Measurements from ENCODE around the gene STK11IP.

STK11IP gene

DNA sequence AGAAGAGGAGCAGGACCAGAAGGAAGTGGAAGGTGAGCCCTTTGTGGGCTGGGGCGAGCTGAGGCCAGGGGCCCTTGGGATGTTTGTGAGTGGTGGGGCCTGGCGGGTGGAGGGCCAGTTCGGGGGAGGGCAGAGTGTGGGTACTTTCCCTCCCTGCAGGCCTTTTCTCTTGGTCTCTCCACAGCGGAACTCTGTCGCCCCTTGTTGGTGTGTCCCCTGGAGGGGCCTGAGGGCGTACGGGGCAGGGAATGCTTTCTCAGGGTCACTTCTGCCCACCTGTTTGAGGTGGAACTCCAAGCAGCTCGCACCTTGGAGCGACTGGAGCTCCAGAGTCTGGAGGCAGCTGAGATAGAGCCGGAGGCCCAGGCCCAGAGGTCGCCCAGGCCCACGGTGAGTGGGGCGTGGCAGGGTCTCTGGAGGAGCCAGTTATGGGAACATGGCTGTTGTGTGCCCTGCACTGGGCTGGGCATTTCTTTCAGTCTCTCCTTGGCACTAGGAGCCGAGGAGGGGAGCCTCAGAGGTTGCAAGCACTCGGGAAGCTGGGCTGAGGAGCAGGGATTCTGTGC is 10.8 kb downstream of the STK11IP start:
- Mint-ChIP-seq H3K9me3 (no peaks in the 10 kb centered on the region), H3K4me1 (peaks cover 16% of the 10 kb centered on the region), H3K27ac (ENCODE audit: low read depth) (no peak overlapping the region), H3K27me3 (no peaks in the 10 kb centered on the region), H3K4me3 (no peak overlapping the region), H3K36me3 (ENCODE audit: insufficient read depth) (peaks cover 29% of the 10 kb centered on the region)
- DNase-seq (ENCODE audit: low spot score in 2 of 2): no peak
- no peak for ATAC-seq (replicated peaks; ENCODE audit: extremely low read depth, poor library complexity, severe bottlenecking)

DNA sequence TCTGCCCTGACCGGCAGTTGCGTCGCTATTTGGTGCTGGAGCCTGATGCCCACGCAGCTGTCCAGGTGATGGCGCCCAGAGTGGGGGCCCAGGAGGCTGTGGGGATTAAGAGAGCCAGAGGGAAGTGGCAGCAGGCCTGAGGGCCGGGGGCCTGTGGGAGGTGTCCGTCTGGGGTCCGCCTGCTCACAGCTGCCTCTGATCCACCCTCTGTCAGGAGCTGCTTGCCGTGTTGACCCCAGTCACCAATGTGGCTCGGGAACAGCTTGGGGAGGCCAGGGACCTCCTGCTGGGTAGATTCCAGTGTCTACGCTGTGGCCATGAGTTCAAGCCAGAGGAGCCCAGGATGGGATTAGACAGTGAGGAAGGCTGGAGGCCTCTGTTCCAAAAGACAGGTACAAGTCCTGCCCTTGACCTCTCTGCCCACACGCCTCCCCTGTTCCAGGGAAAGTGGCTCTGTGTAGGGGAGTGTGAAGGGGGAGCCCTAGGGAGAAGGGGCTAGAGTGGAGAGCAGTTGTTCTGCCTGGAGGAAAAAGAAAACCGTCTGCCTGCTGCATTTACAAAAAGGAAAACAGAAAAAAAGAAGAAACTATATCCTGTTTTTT is 11.6 kb downstream of the STK11IP start:
- Mint-ChIP-seq H3K4me3 (no peak overlapping the region), H3K9me3 (no peaks in the 10 kb centered on the region), H3K27ac (ENCODE audit: low read depth) (no peak overlapping the region), H3K27me3 (no peaks in the 10 kb centered on the region), H3K36me3 (ENCODE audit: insufficient read depth) (peaks cover 24% of the 10 kb centered on the region), H3K4me1 (peaks cover 18% of the 10 kb centered on the region)
- DNase-seq (ENCODE audit: low spot score in 2 of 2): no peak
- ATAC-seq (replicated peaks; ENCODE audit: extremely low read depth, poor library complexity, severe bottlenecking): no peak

DNA sequence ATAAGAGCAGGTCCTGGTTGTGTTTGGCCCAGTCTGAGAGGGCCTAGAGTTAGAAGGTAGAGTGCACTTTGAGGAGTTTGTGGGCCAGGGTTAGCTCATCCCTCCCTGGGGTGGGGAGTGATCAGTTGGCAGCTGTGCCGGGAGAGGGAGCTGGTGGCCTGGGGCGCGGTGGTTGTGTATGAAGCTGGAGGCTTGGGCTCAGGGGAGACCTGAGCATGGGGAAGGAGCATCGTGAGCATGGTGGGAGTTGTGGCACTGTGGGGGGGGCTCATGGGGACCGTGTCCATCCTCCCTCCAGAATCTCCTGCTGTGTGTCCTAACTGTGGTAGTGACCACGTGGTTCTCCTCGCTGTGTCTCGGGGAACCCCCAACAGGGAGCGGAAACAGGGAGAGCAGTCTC is 13.6 kb downstream of the STK11IP start:
- no peaks in the 10 kb centered on the region for H3K9me3 Mint-ChIP-seq
- peak overlapping the region; percentile 19 for H3K4me3 Mint-ChIP-seq
- peaks cover 23% of the 10 kb centered on the region for H3K36me3 Mint-ChIP-seq (ENCODE audit: insufficient read depth)

DNA sequence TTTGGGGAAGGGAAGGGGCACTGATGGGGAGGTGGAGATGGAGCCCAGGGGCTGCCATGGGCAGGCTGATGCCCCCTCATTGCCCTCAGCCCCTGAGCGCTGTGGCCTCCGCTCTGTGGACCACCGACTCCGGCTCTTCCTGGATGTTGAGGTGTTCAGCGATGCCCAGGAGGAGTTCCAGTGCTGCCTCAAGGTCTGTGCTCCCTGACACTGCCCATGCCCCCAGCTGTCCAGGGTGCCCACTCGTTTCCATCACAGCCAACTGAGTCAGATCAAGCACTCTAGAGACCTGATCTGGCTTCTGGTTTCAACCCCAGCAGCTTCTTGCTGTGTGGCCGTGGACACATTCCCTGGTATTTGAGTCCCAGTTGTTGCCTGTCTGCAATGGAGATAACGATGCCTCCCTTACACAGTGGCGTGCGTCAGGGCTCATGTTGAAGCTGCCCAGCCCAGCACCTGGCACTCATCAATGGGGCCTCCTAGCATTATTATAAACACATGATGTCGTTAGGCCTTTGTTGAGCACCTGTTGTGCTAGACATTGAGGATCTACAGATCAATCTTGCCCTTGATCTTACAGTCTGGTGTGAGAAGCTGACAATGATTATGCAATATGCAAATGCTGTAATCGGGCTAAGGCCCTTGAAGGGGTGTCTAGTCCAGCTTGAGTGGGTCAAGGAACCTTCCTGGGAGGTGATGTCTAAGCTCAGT is 14.4 kb downstream of the STK11IP start:
- H3K36me3 Mint-ChIP-seq (ENCODE audit: insufficient read depth): peaks cover 22% of the 10 kb centered on the region
- peak overlapping the region; percentile 58 for H3K27ac Mint-ChIP-seq (ENCODE audit: low read depth)
- H3K4me1 Mint-ChIP-seq: peaks cover 21% of the 10 kb centered on the region
- peak overlapping the region; percentile 41 for H3K4me3 Mint-ChIP-seq
- H3K9me3 Mint-ChIP-seq: no peaks in the 10 kb centered on the region
- no peaks in the 10 kb centered on the region for H3K27me3 Mint-ChIP-seq
- ATAC-seq (replicated peaks; ENCODE audit: extremely low read depth, poor library complexity, severe bottlenecking): no peak
- DNase-seq (ENCODE audit: low spot score in 2 of 2): no peak

More for the DNA sequence above, 13.6 kb downstream of the STK11IP start:
- ATAC-seq (replicated peaks; ENCODE audit: extremely low read depth, poor library complexity, severe bottlenecking) (no peak), DNase-seq (ENCODE audit: low spot score in 2 of 2) (no peak)
- Mint-ChIP-seq H3K27me3 (no peaks in the 10 kb centered on the region), H3K27ac (ENCODE audit: low read depth) (no peak overlapping the region), H3K4me1 (peaks cover 21% of the 10 kb centered on the region)

DNA sequence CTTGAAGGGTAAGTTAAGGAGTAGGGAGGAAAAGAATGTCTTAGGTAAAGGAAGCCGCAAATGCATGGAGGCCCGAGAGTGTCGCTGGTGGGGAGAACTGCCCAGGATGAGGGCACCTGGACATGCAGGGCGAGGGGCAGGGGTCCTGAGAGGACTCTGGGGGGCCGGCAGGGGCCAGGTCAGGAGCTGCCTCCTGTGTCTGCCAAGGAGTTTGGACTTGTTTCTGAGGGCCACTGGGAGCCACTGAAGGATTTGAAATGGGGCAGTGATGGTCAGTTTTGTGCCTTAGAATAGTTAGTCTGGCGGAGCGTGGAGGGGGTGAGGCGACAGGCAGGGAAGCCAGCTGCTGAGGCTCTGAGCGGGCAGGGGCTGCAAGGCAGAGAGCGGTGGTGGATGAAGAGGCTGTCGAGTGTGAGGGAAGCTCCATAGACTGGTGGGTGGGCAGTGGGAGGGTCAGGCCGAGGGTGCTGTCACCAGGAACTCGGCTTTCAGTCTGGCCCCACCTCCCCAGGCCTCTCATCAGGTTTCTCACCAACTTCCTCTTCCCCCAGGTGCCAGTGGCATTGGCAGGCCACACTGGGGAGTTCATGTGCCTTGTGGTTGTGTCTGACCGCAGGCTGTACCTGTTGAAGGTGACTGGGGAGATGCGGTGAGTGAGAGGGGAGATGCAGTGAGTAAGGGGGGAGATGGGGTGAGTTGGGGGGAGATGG is 15.1 kb downstream of the STK11IP start:
- H3K27ac Mint-ChIP-seq (ENCODE audit: low read depth): peak overlapping the region; percentile 58
- peaks cover 18% of the 10 kb centered on the region for H3K36me3 Mint-ChIP-seq (ENCODE audit: insufficient read depth)
- peaks cover 21% of the 10 kb centered on the region for H3K4me1 Mint-ChIP-seq
- DNase-seq (ENCODE audit: low spot score in 2 of 2) (no peak), ATAC-seq (replicated peaks; ENCODE audit: extremely low read depth, poor library complexity, severe bottlenecking) (peak; percentile 67)
- H3K9me3 Mint-ChIP-seq: no peaks in the 10 kb centered on the region
- H3K27me3 Mint-ChIP-seq: no peaks in the 10 kb centered on the region
- peak overlapping the region; percentile 41 for H3K4me3 Mint-ChIP-seq

DNA sequence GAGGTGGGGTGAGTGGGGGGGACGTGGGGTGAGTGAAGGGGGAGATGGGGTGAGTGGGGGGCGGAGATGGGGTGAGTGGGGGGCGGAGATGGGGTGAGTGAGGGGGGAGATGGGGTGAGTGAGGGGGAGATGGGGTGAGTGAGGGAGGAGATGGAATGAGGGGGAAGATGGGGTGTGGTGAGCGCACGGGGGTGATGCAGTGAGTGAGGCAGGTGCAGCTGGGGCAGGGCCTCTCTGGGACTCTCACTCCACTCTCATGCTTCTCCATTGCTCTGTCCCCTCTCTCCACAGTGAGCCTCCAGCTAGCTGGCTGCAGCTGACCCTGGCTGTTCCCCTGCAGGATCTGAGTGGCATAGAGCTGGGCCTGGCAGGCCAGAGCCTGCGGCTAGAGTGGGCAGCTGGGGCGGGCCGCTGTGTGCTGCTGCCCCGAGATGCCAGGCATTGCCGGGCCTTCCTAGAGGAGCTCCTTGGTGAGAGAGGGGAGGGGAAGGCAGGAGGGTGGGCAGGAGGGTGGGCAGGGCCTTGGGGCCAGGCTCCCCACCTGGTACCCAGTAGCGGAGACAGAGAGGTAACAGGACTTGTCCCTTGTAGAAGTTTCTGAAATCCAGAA is 15.9 kb downstream of the STK11IP start:
- Mint-ChIP-seq H3K36me3 (ENCODE audit: insufficient read depth) (peaks cover 16% of the 10 kb centered on the region), H3K4me3 (no peak overlapping the region), H3K9me3 (no peaks in the 10 kb centered on the region), H3K27me3 (no peaks in the 10 kb centered on the region), H3K27ac (ENCODE audit: low read depth) (peak overlapping the region; percentile 16), H3K4me1 (peaks cover 21% of the 10 kb centered on the region)
- no peak for ATAC-seq (replicated peaks; ENCODE audit: extremely low read depth, poor library complexity, severe bottlenecking)
- DNase-seq (ENCODE audit: low spot score in 2 of 2): no peak

DNA sequence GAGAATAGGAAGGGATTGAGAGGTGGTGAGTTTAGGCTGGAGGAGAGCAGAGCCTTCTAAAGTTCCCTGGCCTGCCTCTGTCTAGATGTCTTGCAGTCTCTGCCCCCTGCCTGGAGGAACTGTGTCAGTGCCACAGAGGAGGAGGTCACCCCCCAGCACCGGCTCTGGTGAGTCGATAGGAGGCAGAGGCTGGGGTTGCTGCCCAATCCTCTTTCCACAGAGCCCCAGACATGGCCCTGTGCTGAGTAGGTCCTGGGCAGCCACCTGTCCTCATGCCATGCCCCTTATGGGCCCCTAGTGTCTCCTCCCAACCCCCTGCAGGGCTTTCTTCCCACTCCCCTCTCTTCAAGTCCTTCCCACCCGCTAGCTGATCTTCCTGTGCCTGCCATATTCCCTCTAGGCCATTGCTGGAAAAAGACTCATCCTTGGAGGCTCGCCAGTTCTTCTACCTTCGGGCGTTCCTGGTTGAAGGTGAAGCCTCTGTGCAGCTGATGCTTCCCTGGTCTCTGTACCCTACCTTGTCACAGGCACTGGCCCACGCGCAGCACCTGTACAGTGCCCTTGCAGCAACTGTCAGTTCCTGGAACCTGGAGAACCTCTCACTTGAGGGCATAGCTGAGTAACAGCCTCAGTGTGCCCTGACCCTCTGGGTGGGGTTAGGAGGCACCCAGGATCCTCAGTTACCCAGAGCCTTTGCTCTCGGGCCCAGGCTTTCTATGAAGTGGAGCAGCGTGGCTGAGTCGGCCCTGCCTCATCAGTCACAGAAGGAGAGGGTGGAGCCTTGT is 16.6 kb downstream of the STK11IP start:
- peak overlapping the region; percentile 29 for H3K4me3 Mint-ChIP-seq
- H3K27me3 Mint-ChIP-seq: no peaks in the 10 kb centered on the region
- DNase-seq (ENCODE audit: low spot score in 2 of 2): no peak
- H3K27ac Mint-ChIP-seq (ENCODE audit: low read depth): no peak overlapping the region
- H3K4me1 Mint-ChIP-seq: peaks cover 21% of the 10 kb centered on the region
- H3K9me3 Mint-ChIP-seq: no peaks in the 10 kb centered on the region
- no peak for ATAC-seq (replicated peaks; ENCODE audit: extremely low read depth, poor library complexity, severe bottlenecking)
- peaks cover 12% of the 10 kb centered on the region for H3K36me3 Mint-ChIP-seq (ENCODE audit: insufficient read depth)

DNA sequence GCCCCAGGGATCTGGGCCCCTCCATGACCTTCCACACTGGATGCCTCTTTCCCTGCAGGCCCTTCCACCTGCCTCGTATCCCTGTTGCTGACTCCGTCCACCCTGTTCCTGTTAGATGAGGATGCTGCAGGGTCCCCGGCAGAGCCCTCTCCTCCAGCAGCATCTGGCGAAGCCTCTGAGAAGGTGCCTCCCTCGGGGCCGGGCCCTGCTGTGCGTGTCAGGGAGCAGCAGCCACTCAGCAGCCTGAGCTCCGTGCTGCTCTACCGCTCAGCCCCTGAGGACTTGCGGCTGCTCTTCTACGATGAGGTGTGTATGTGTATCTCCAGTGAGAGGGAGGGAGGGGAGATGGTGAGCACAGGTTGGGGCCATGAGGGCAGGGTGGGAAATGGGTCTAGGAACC is 17.4 kb downstream of the STK11IP start:
- Mint-ChIP-seq H3K36me3 (ENCODE audit: insufficient read depth) (peaks cover 6% of the 10 kb centered on the region), H3K27me3 (no peaks in the 10 kb centered on the region)
- DNase-seq (ENCODE audit: low spot score in 2 of 2): no peak

DNA sequence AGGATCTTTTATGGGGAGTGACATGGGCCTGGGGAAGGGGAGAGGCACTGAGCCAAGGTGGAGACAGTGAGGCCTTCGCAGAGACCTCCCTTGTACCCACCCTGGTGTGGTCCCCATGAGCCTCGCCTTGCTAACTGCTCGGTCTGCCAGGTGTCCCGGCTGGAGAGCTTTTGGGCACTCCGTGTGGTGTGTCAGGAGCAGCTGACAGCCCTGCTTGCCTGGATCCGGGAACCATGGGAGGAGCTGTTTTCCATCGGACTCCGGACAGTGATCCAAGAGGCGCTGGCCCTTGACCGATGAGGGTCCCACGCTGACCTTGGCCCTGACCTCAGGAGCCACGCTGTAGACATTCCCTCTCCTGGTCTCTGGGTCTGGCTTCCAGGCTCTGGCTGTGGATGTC is 18.2 kb downstream of the STK11IP start:
- Mint-ChIP-seq H3K4me1 (peaks cover 20% of the 10 kb centered on the region), H3K36me3 (ENCODE audit: insufficient read depth) (peaks cover 4% of the 10 kb centered on the region), H3K27me3 (no peaks in the 10 kb centered on the region), H3K9me3 (no peaks in the 10 kb centered on the region), H3K4me3 (no peak overlapping the region), H3K27ac (ENCODE audit: low read depth) (no peak overlapping the region)
- ATAC-seq (replicated peaks; ENCODE audit: extremely low read depth, poor library complexity, severe bottlenecking) (no peak), DNase-seq (ENCODE audit: low spot score in 2 of 2) (no peak)

More for the DNA sequence above, 17.4 kb downstream of the STK11IP start:
- Mint-ChIP-seq H3K4me1 (peaks cover 21% of the 10 kb centered on the region), H3K9me3 (no peaks in the 10 kb centered on the region), H3K4me3 (no peak overlapping the region), H3K27ac (ENCODE audit: low read depth) (no peak overlapping the region)
- no peak for ATAC-seq (replicated peaks; ENCODE audit: extremely low read depth, poor library complexity, severe bottlenecking)

DNA sequence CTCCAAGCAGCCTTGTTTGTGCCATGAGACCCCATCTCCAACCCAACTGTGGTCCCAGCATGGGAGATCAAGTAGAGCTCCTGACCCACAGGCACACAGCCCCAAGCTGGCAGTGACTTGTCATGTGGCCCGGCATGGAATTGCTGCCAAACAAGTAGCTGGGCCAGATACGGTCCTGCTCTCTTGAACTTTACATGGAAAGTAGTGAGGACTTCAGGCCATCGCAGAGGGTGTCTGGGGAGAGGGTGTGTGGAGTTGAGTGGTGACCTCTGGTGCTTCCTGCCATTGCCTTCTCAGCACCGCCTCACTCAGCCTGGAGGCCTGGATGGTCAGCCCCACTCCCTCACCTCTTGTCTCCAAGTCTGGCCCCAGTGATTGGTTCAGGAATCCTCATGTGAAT is 18.9 kb downstream of the STK11IP start:
- H3K9me3 Mint-ChIP-seq: no peaks in the 10 kb centered on the region
- peaks cover 15% of the 10 kb centered on the region for H3K4me1 Mint-ChIP-seq
- H3K27me3 Mint-ChIP-seq: no peaks in the 10 kb centered on the region
- ATAC-seq (replicated peaks; ENCODE audit: extremely low read depth, poor library complexity, severe bottlenecking) (no peak), DNase-seq (ENCODE audit: low spot score in 2 of 2) (no peak)
- H3K4me3 Mint-ChIP-seq: no peak overlapping the region
- no peak overlapping the region for H3K27ac Mint-ChIP-seq (ENCODE audit: low read depth)
- peaks cover 4% of the 10 kb centered on the region for H3K36me3 Mint-ChIP-seq (ENCODE audit: insufficient read depth)

DNA sequence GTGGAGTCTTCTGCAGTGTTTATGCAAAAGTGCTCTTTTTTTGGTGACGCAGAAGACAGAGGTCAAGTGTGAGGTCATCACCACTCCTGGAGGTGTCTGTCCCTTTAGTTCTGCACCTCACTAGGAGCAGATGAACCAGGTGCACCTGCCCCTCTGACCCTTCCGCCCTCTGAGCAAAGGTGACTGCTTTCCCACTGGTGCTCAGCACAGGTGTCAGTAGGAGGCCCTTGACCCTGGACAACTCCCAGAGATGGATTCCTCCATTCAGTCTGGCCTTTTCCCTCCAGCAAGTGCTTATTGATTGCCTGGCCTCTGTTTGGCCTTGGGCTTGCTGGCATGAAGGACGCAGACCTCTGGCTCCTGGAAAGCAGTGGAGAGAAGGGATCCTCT is 21.1 kb downstream of the STK11IP start:
- Mint-ChIP-seq H3K27ac (ENCODE audit: low read depth) (no peak overlapping the region), H3K4me3 (no peak overlapping the region), H3K27me3 (no peaks in the 10 kb centered on the region), H3K9me3 (no peaks in the 10 kb centered on the region), H3K4me1 (peaks cover 5% of the 10 kb centered on the region), H3K36me3 (ENCODE audit: insufficient read depth) (peaks cover 4% of the 10 kb centered on the region)
- no peak for DNase-seq (ENCODE audit: low spot score in 2 of 2)
- ATAC-seq (replicated peaks; ENCODE audit: extremely low read depth, poor library complexity, severe bottlenecking): no peak

DNA sequence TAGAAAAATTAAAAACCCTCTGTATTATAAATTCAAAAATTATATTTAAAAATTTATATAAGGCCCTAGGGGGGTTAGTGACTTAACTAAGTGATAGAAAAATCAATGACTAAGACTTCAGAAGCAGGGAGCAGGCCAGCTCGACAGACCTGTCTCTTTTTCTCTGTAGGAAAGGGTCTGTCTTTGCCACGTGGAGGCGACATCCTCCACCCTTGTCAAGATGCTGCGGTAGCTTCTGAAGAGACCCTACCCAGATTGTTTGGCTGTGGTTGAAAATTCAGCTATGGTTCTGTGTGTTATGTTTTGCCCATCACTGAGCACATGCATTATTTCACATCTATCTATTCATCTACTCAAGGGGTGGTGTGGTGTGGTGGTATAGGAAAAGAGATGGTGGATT is 21.6 kb downstream of the STK11IP start:
- no peak overlapping the region for H3K4me3 Mint-ChIP-seq
- no peak for DNase-seq (ENCODE audit: low spot score in 2 of 2)
- ATAC-seq (replicated peaks; ENCODE audit: extremely low read depth, poor library complexity, severe bottlenecking): no peak
- peaks cover 4% of the 10 kb centered on the region for H3K27me3 Mint-ChIP-seq
- peaks cover 4% of the 10 kb centered on the region for H3K36me3 Mint-ChIP-seq (ENCODE audit: insufficient read depth)
- peaks cover 3% of the 10 kb centered on the region for H3K4me1 Mint-ChIP-seq
- no peaks in the 10 kb centered on the region for H3K9me3 Mint-ChIP-seq
- no peak overlapping the region for H3K27ac Mint-ChIP-seq (ENCODE audit: low read depth)
